Sigmoid colon (tissue), 7 donors: ENCODE measurements around the gene SRC. TPM values are rescaled to one million over a fixed set of nuclear protein-coding genes. Genes with fewer than 3 reads are reported as not detected.

ENCODE experiments used
- DNase-seq: peaks from one replicate; pipeline ENCODE4 v3.0.0-alpha.2; 2019
- H3K27ac ChIP-seq, 4 donors: fragments of 200-600 bp; sonication (generic); one replicate each; pipeline ENCODE4 v1.5.1; 2016 to 2019; ENCODE audit warnings: mild to moderate bottlenecking in 1 of 4
- H3K27me3 ChIP-seq, 3 donors: fragments of 200-600 bp; sonication (generic); one replicate each; pipeline ENCODE4 v1.5.1; 2019; ENCODE audit warnings: mild to moderate bottlenecking in 1 of 3
- H3K36me3 ChIP-seq, 4 donors: fragments of 200-600 bp; sonication (generic); one replicate each; pipeline ENCODE4 v1.5.1; 2016 to 2019
- H3K4me1 ChIP-seq, 4 donors: fragments of 200-600 bp; sonication (generic); one replicate each; pipeline ENCODE4 v1.5.1; 2017 to 2019
- H3K4me3 ChIP-seq, 4 donors: fragments of 200-600 bp; sonication (generic); one replicate each; pipeline ENCODE4 v1.5.1; 2017 to 2019; ENCODE audit warnings: mild to moderate bottlenecking in 2 of 4, moderate library complexity in 1 of 4
- H3K9me3 ChIP-seq, 4 donors: fragments of 200-600 bp in 3 of 4; sonication (generic) in 3 of 4; one replicate each; pipeline versions ENCODE4 v1.5.1 to v1.6.1; 2013 to 2019
- CTCF ChIP-seq, 4 experiments: fragments of 450-650 bp in 3 of 4; fragments of 200-600 bp in 1 of 4; IDR thresholded peaks; one replicate each; pipeline ENCODE4 v1.5.1; 2016 to 2019; ENCODE audit warnings: antibody characterized with exemption in 4 of 4, mild to moderate bottlenecking in 3 of 4, moderate library complexity in 2 of 4
- EP300 ChIP-seq, 4 donors: sonication (generic); formaldehyde crosslinking; IDR thresholded peaks; one replicate each; pipeline ENCODE4 v1.6.1; 2017; ENCODE audit warnings: antibody characterized with exemption in 4 of 4
- POLR2A ChIP-seq, 2 donors: fragments of 450-650 bp; IDR thresholded peaks; one replicate each; pipeline ENCODE4 v1.6.1; 2016; ENCODE audit warnings: antibody characterized with exemption in 2 of 2, mild to moderate bottlenecking in 2 of 2, moderate library complexity in 2 of 2
- POLR2AphosphoS5 ChIP-seq, 4 donors: sonication (generic); formaldehyde crosslinking; IDR thresholded peaks; one replicate each; pipeline ENCODE4 v1.6.1; 2017; ENCODE audit warnings: antibody characterized with exemption in 4 of 4
- WGBS, 2 donors: extraction: QIAGEN DNeasy Blood & Tissue Kit; methylation state at CpG; one replicate each; pipeline ENCODE4 v1.1.7; 2013; 5-methylcytosine and 5-hydroxymethylcytosine counted together
- intact Hi-C: fragments of 100-400 bp; cut with DNase I; formaldehyde crosslinking; loops from one replicate; pipeline ENCODE4 v1.15.1; 2023
- polyA plus RNA-seq, 3 donors: library from polyadenylated mRNA; stranded (reverse); fragments of 200-250 nt; gene quantifications; one replicate each; pipeline ENCODE4 v1.2.3, GENCODE V29; 2013
- total RNA-seq, 4 donors: library from RNA; depleted of rRNA; stranded (reverse); fragments of >200 nt; gene quantifications; one replicate each; pipeline ENCODE4 v1.1.0, GENCODE V29; 2016
- donor health status: healthy with polysubstance abuse.
- donor health status: Bipolar disorder and iron deficiency.
- donor health status: healthy.

The SRC gene
- total and polyA plus RNA-seq, 7 donors = 28.1 to 91.8 (median 52.3) TPM

GRCh38 chr20:37407573-37408002, 61.6 kb downstream of the SRC start:
- peaks cover 0 to 41% (median 31%) of the 10 kb centered on the region in 4 donors for H3K4me1 ChIP-seq
- TF ChIP-seq CTCF (IDR thresholded peaks at IDR 0.05) (no peak), POLR2AphosphoS5 (IDR thresholded peaks at IDR 0.05) (peak in 3 of 4 donors; percentile 55 to 76 (median 60)), EP300 (IDR thresholded peaks at IDR 0.05) (no peak), POLR2A (IDR thresholded peaks at IDR 0.05) (no peak)
- intact Hi-C loops = loop anchor here (2.0 kb wide), 1 partner anchor 121 kb away; no protein-coding TSS in a partner anchor
- peaks cover 3 to 20% (median 13%) of the 10 kb centered on the region in 4 donors for H3K36me3 ChIP-seq
- no peaks in the 10 kb centered on the region for H3K9me3 ChIP-seq
- H3K27ac ChIP-seq = peak overlapping the region in 1 of 4 donors; percentile 46
- WGBS, 2 donors = 60 to 76% methylated on average over 14 of the region's 14 CpGs
- no peak overlapping the region for H3K4me3 ChIP-seq
- DNase-seq = peak; percentile 89
- H3K27me3 ChIP-seq = peaks cover 0 to 5% (median 0%) of the 10 kb centered on the region in 3 donors

GRCh38 chr20:37408302-37409193, 62.6 kb downstream of the SRC start:
- TF ChIP-seq POLR2A (IDR thresholded peaks at IDR 0.05) = no peak
- no peak for TF ChIP-seq CTCF (IDR thresholded peaks at IDR 0.05)
- no peak for TF ChIP-seq EP300 (IDR thresholded peaks at IDR 0.05)
- TF ChIP-seq POLR2AphosphoS5 (IDR thresholded peaks at IDR 0.05) = no peak
- no peaks in the 10 kb centered on the region for H3K9me3 ChIP-seq
- WGBS, 2 donors = 44 to 61% methylated on average over 23 of the region's 23 CpGs
- H3K4me3 ChIP-seq = no peak overlapping the region
- peaks cover 0 to 45% (median 32%) of the 10 kb centered on the region in 4 donors for H3K4me1 ChIP-seq
- DNase-seq = no peak
- H3K27ac ChIP-seq = no peak overlapping the region
- intact Hi-C loops = no loop called here
- peaks cover 0 to 10% (median 5%) of the 10 kb centered on the region in 4 donors for H3K36me3 ChIP-seq
- peaks cover 0 to 5% (median 0%) of the 10 kb centered on the region in 3 donors for H3K27me3 ChIP-seq

- H3K4me1 ChIP-seq = peaks cover 0 to 39% (median 25%) of the 10 kb centered on the region in 4 donors
- DNase-seq = no peak
- H3K27ac ChIP-seq = no peak overlapping the region
- no peak for TF ChIP-seq POLR2A (IDR thresholded peaks at IDR 0.05)
- TF ChIP-seq EP300 (IDR thresholded peaks at IDR 0.05) = no peak
- TF ChIP-seq POLR2AphosphoS5 (IDR thresholded peaks at IDR 0.05) = no peak
- TF ChIP-seq CTCF (IDR thresholded peaks at IDR 0.05) = no peak
- WGBS, 2 donors = 16 to 18% methylated on average over 17 of the region's 17 CpGs
- peak overlapping the region in 1 of 4 donors; percentile 43 for H3K4me3 ChIP-seq
- intact Hi-C loops = no loop called here
- H3K36me3 ChIP-seq = no peaks in the 10 kb centered on the region
- H3K9me3 ChIP-seq = no peaks in the 10 kb centered on the region
- H3K27me3 ChIP-seq = peaks cover 0 to 5% (median 0%) of the 10 kb centered on the region in 3 donors
These were observed 65.7 kb downstream of the SRC start for GRCh38 chr20:37411408-37412219.

- intact Hi-C loops = no loop called here
- H3K27me3 ChIP-seq = peaks cover 0 to 5% (median 0%) of the 10 kb centered on the region in 3 donors
- H3K4me3 ChIP-seq = no peak overlapping the region
- TF ChIP-seq POLR2AphosphoS5 (IDR thresholded peaks at IDR 0.05) (no peak), EP300 (IDR thresholded peaks at IDR 0.05) (no peak), CTCF (IDR thresholded peaks at IDR 0.05) (no peak), POLR2A (IDR thresholded peaks at IDR 0.05) (no peak)
- 28 to 75% methylated on average over 7 of the region's 7 CpGs for WGBS, 2 donors
- no peaks in the 10 kb centered on the region for H3K9me3 ChIP-seq
- H3K36me3 ChIP-seq = no peaks in the 10 kb centered on the region
- peaks cover 0 to 26% (median 12%) of the 10 kb centered on the region in 4 donors for H3K4me1 ChIP-seq
- no peak overlapping the region for H3K27ac ChIP-seq
- no peak for DNase-seq
These were observed 67.0 kb downstream of the SRC start for GRCh38 chr20:37413023-37413334.
